ENCODE results near the gene LAMC1. TPM values are rescaled to one million over a fixed set of nuclear protein-coding genes. Genes with fewer than 3 reads are reported as not detected.
A peak's percentile ranks its signal among the peaks of the same experiment; 100 is the strongest.

The LAMC1 gene
- under 1 TPM; 0.42 to 0.66 TPM for total RNA-seq

DNA sequence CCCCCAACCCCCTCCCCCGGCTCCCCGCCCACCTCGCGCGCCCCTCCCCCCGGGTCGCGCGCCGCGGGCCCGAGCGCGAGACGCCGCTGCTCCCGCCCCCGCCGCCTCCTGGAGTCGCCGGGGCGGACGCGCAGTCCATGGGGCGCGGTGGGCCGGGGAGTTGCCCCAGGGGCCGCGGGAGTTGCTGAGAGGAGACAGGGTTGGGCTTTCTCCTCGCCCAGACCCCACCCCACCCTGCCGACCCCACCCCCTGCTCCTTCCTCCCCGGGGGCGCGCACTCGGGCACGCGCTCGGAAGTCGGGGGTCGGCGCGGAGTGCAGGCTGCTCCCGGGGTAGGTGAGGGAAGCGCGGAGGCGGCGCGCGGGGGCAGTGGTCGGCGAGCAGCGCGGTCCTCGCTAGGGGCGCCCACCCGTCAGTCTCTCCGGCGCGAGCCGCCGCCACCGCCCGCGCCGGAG lies at the start of gene LAMC1:
Gene LAMC1, plus strand, starts transcription at position 275 of the 455 bp plus-strand sequence. CDS start 297 bp downstream, outside the sequence.
- H3K9me3 Mint-ChIP-seq, result no peaks in the 10 kb centered on the region
- no peaks in the 10 kb centered on the region for H3K36me3 Mint-ChIP-seq
- H3K4me3 Mint-ChIP-seq, result peak within 1 kb of the TSS; percentile 71
- peaks cover 16% of the 10 kb centered on the region for H3K4me1 Mint-ChIP-seq
- H3K27ac Mint-ChIP-seq, result peak within 1 kb of the TSS; percentile 38
- peak; percentile 38 for DNase-seq
- peaks cover 83% of the 10 kb centered on the region for H3K27me3 Mint-ChIP-seq

DNA sequence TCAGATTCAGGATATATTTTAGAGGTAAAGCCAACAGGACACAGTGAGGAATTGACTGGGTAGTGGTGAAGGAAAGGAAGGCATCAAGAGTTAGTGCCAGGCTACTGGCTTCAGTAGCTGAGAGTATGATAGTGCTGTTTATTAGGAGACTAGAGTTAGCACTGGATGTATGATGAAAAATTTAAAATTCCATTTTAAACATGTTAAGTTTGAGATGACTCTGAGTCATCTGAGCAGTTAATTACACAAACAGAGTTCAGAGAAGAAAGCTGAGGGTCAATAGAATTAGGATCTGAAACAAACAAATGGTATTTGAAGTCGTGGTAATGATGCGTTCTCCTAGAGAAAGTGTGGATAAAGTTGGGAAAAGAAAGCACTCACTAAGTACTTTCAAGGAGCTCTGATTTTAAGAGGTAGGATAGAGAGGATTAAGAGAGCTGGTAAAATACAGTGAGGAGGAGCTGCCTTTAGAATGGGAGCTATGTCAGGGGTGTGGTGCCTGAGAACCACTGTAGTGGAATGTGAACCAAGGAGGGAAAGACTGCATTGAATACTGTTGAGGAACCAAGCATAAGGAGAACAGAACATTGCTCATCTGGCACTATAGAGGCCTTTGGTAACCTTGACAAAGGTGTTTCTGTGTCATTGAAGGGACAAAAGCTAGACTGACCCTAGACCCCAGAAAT lies 48.6 kb upstream of the LAMC1 start:
- peaks cover 5% of the 10 kb centered on the region for H3K27me3 Mint-ChIP-seq
- DNase-seq, result no peak
- H3K27ac Mint-ChIP-seq, result no peak overlapping the region
- H3K36me3 Mint-ChIP-seq, result no peaks in the 10 kb centered on the region
- H3K4me1 Mint-ChIP-seq, result no peaks in the 10 kb centered on the region
- H3K4me3 Mint-ChIP-seq, result no peak overlapping the region
- H3K9me3 Mint-ChIP-seq, result no peaks in the 10 kb centered on the region

DNA sequence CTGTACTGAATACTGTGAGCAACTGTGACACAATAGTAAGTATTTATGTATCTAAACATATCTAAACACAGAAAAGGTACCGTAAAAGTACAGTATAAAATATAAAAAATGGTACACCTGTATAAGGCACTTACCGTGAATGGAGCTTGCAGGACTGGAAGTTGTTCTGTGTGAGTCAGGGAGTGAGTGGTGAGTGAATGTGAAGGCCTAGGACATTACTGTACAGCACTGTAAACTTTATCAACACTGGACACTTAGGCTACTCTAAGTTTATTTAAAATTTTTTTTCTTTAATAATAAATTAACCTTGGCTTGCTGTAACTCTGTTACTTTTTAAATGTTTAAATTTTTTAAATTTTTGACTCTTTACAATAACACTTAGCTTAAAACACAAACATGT lies 45.7 kb upstream of the LAMC1 start:
- no peaks in the 10 kb centered on the region for H3K4me1 Mint-ChIP-seq
- H3K9me3 Mint-ChIP-seq, result peaks cover 4% of the 10 kb centered on the region
- no peaks in the 10 kb centered on the region for H3K36me3 Mint-ChIP-seq
- no peak overlapping the region for H3K27ac Mint-ChIP-seq
- DNase-seq, result no peak
- H3K27me3 Mint-ChIP-seq, result peaks cover 5% of the 10 kb centered on the region
- H3K4me3 Mint-ChIP-seq, result no peak overlapping the region

DNA sequence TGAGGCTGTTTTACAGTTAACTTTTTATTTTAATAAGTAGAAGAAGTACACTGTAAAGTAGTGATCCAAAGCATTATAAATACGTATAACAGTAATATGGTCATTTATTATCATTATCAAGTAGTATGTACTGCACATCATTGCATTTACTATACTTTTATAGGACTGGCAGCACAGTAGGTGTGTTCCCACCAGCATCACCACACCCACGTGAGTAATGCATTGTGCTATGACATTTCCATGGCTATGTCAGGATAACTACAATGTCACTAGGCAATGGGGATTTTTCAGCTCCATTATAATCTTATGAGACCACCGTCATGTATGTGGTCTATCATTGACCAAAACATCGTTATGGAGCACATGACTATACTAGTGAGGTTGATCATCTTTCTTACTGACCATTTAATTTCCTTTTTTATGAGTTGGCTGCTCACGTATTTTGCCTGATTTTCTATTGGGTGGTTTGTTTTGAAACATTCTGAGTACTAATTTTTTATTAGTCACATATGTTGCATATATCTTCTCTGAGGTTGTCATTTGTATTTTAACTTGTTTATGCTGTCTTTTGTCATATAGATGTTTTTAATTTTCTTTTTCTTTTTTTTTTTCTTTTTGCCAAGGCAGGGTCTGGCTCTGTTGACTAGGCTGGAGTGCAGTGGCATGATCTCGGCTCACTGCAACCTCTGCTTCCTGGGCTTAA lies 44.9 kb upstream of the LAMC1 start:
- no peak overlapping the region for H3K4me3 Mint-ChIP-seq
- no peak for DNase-seq
- no peaks in the 10 kb centered on the region for H3K4me1 Mint-ChIP-seq
- no peak overlapping the region for H3K27ac Mint-ChIP-seq
- H3K9me3 Mint-ChIP-seq, result peaks cover 5% of the 10 kb centered on the region
- no peaks in the 10 kb centered on the region for H3K36me3 Mint-ChIP-seq
- H3K27me3 Mint-ChIP-seq, result peaks cover 7% of the 10 kb centered on the region

DNA sequence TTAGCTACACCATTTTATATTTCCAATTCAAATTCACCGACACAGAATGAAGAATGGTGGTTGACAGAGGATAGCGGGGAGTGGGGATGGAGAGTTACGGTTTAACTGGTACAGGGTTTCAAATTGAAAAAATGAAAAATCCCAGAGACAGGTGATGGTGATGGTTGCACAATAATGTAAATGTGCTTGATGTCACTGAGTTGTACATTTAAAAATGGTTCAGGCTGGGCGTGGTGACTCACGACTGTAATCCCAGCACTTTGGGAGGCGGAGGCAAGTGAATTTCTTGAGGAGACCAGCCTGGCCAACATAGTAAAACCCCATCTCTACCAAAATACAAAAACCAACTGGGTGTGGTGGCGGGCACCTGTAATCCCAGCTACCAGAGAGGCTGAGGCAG lies 39.1 kb upstream of the LAMC1 start:
- Mint-ChIP-seq H3K27me3 (peaks cover 36% of the 10 kb centered on the region), H3K9me3 (peaks cover 5% of the 10 kb centered on the region), H3K27ac (no peak overlapping the region), H3K4me1 (peaks cover 4% of the 10 kb centered on the region), H3K36me3 (no peaks in the 10 kb centered on the region), H3K4me3 (no peak overlapping the region)
- DNase-seq, result no peak

DNA sequence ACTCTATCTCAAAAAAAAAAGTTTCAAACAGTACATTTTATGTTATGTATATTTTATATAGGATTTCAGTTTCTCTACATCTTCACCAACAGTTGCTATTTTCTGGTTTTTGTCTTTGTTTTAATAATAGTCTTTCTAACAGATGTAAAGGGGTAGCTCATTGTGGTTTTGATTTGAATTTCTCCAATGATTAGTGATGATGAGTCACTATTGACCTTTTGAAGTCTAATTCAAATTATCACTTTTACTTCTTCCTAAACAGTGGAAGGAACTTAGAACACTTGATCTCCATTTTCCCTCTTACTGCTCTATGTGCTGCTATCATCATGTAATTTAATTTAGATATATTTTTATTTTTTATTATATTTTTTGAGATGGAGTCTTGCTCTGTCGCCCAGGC lies 38.6 kb upstream of the LAMC1 start:
- peaks cover 5% of the 10 kb centered on the region for H3K9me3 Mint-ChIP-seq
- no peak overlapping the region for H3K4me3 Mint-ChIP-seq
- no peak overlapping the region for H3K27ac Mint-ChIP-seq
- peaks cover 36% of the 10 kb centered on the region for H3K27me3 Mint-ChIP-seq
- no peaks in the 10 kb centered on the region for H3K36me3 Mint-ChIP-seq
- DNase-seq, result no peak
- peaks cover 4% of the 10 kb centered on the region for H3K4me1 Mint-ChIP-seq

DNA sequence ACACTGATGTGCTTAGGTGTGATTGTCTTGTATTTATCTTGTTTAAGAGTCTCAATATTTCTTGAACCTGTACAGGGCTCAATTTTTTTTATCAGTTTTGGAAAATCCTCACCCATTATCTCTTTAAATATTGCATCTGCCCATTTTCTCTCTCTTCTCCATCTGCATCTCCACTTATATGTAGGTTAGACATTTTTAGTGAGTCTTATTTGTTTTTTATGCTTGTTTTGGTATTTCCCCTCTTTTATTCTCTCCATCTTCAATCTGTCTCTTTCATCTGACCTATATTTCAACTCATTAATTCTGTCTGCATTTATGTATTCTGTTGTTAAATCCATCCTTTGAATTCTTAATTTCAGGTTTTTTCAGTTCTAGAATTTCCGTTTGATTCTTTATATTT lies 37.3 kb upstream of the LAMC1 start:
- DNase-seq, result no peak
- H3K36me3 Mint-ChIP-seq, result no peaks in the 10 kb centered on the region
- H3K9me3 Mint-ChIP-seq, result peaks cover 5% of the 10 kb centered on the region
- no peak overlapping the region for H3K27ac Mint-ChIP-seq
- H3K4me1 Mint-ChIP-seq, result peaks cover 4% of the 10 kb centered on the region
- H3K4me3 Mint-ChIP-seq, result no peak overlapping the region
- H3K27me3 Mint-ChIP-seq, result peaks cover 43% of the 10 kb centered on the region

DNA sequence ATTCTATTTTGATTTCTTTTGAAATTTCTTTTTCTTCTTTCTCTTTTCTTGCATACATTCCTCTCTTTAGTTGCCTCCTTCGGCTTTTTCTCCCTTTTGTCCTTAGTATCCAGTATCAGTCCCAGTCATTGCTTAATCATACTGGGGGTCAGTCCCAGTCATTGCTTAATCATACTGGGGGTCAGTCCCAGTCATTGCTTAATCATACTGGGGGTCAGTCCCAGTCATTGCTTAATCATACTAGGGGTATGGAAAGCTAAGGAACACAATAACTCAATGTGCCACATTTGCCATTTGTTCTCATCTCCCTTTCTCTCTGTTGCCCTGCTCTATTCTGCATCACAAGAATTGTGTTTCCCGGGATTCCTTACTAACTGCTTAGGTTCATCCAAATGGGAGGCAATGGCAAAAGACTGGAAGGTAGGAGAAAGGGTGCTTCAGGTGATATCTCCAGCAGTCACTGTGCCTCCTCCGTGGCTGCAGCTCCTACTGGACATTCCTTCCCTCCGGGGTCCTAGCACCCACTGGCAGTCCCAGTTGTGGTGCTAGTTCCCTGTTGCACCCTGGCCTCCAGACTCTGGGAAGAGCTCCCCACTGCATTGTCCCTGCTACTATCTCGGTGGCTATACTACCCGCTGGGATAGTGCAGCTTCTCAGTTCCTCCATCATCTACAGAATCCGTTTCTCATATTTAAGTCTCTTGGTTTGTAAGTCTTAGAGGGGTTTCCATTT lies 32.6 kb upstream of the LAMC1 start:
- H3K4me1 Mint-ChIP-seq, result no peaks in the 10 kb centered on the region

DNA sequence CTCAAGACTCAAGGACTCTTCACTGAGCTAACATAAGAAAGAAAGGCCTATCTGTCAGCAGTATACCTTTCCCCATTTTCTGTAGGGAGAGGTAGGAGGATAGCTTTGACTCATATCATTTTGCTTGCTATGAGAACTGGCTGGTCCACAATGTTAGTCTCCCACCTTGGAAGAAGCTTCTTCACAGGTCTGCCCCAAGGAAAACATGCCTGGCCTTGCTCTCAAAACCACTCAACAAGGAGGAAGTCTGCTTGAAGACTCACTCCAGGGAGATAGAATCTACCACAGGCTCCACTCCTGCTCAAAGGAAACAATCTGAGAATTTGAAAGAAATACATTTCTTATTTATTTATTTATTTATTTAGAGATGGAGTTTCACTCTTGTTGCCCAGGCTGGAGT lies 29.5 kb upstream of the LAMC1 start:
- Mint-ChIP-seq H3K36me3 (no peaks in the 10 kb centered on the region), H3K9me3 (no peaks in the 10 kb centered on the region), H3K27me3 (peaks cover 46% of the 10 kb centered on the region), H3K4me3 (no peak overlapping the region), H3K27ac (no peak overlapping the region), H3K4me1 (no peaks in the 10 kb centered on the region)
- DNase-seq, result no peak

More for the DNA sequence above, 32.6 kb upstream of the LAMC1 start:
- no peak overlapping the region for H3K4me3 Mint-ChIP-seq
- H3K36me3 Mint-ChIP-seq, result no peaks in the 10 kb centered on the region
- no peaks in the 10 kb centered on the region for H3K9me3 Mint-ChIP-seq
- peaks cover 43% of the 10 kb centered on the region for H3K27me3 Mint-ChIP-seq
- no peak for DNase-seq
- H3K27ac Mint-ChIP-seq, result no peak overlapping the region

DNA sequence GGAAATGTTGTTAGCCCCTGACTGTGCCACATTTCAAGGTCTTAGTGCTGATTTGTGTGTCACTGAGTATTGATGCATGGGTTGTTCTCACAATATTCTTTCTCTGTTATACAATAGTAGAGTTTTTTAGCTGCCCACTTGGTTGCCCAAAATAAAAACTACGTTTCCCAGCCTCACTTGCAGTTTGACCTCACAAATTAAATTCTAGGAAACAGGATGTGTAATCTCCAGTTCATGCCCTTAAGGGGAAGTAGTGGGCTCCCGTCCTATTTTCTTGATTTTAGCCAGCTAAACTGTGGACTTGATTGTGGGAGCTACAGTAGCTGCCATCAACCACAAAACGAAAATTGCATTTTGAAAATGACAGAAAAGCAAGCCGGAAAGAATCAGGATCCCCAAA lies 27.3 kb upstream of the LAMC1 start:
- Mint-ChIP-seq H3K27me3 (peaks cover 47% of the 10 kb centered on the region), H3K9me3 (no peaks in the 10 kb centered on the region), H3K4me1 (no peaks in the 10 kb centered on the region), H3K36me3 (no peaks in the 10 kb centered on the region), H3K27ac (no peak overlapping the region), H3K4me3 (no peak overlapping the region)
- DNase-seq, result no peak

DNA sequence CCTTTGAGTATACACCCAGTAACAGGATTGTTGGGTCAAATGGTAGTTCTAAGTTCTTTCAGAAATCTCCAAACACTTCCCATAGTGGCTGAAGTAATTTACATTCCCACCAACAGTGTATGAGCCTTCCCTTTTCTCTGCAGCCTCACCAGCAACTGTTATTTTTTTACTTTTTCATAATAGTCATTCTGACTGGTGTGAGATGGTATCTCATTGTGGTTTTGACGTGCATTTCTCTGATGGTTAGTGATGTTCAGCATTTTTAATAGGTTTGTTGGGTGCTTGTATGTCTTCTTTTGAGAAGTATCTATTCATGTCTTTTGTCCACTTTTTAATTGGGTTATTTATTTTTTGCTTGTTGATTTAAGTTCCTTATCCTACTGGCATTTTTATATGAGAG lies 26.4 kb upstream of the LAMC1 start:
- Mint-ChIP-seq H3K4me1 (no peaks in the 10 kb centered on the region), H3K27me3 (peaks cover 50% of the 10 kb centered on the region)

DNA sequence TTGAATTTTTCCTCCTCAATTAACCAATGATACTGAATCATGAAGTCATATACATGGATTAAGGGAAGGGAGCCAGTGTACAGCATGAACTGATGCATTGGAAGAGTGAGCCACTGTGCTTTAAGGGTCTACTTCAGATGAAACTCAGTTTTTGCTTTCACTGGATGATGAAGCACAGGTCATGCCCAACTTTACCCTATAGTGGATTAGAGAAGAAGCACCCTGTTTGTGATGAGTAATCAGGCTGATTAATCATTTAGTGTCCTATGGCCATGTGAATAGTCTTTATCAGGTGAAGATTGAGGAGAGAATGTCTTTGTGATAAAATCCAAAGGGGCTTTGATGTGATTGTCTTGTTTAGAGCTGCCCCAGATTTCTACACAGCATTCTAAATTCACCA lies 24.7 kb upstream of the LAMC1 start:
- no peak for DNase-seq
- H3K4me1 Mint-ChIP-seq, result no peaks in the 10 kb centered on the region
- H3K4me3 Mint-ChIP-seq, result no peak overlapping the region
- H3K27ac Mint-ChIP-seq, result no peak overlapping the region
- H3K9me3 Mint-ChIP-seq, result no peaks in the 10 kb centered on the region
- H3K27me3 Mint-ChIP-seq, result peaks cover 55% of the 10 kb centered on the region
- no peaks in the 10 kb centered on the region for H3K36me3 Mint-ChIP-seq

More for the DNA sequence above, 26.4 kb upstream of the LAMC1 start:
- DNase-seq, result no peak
- H3K4me3 Mint-ChIP-seq, result no peak overlapping the region
- H3K9me3 Mint-ChIP-seq, result no peaks in the 10 kb centered on the region
- no peaks in the 10 kb centered on the region for H3K36me3 Mint-ChIP-seq
- H3K27ac Mint-ChIP-seq, result no peak overlapping the region

DNA sequence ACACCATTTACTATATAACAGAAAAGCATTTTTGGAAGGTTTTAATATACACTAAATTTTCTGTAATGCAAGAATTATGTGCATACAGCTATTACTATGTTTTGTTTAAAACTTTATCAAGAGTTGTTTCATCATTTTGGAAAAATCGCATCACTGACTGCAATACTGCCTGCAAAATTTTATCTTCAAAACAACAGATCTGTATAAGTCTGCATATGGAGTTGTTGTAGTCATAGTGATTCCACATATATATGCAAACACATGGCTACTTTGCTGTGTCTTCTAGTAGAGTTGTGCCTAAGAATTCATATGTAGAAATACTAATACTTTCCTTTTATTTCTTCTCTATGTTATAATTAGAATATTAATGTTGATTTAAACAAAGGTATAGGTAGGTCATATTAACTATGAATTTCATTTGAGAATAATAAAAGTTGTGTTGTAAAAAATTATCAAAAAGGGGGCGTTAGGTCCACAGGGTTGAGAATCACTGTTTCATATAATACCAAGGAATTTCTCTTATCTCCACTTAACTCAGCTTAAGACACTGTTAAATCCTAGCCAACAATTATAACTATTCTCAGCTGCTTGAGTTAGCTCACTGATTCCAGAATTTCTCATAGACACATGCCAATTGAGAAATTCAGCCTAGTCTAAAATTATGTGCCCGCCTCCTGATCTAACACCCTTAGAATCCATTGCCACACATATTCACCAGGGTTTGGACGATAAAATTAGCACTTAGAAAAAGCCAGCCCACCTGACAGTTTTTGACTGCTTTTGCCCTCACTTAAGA lies 22.9 kb upstream of the LAMC1 start:
- DNase-seq, result no peak
- H3K4me3 Mint-ChIP-seq, result no peak overlapping the region
- H3K27ac Mint-ChIP-seq, result no peak overlapping the region
- no peaks in the 10 kb centered on the region for H3K4me1 Mint-ChIP-seq
- peaks cover 61% of the 10 kb centered on the region for H3K27me3 Mint-ChIP-seq
- H3K9me3 Mint-ChIP-seq, result no peaks in the 10 kb centered on the region
- no peaks in the 10 kb centered on the region for H3K36me3 Mint-ChIP-seq

DNA sequence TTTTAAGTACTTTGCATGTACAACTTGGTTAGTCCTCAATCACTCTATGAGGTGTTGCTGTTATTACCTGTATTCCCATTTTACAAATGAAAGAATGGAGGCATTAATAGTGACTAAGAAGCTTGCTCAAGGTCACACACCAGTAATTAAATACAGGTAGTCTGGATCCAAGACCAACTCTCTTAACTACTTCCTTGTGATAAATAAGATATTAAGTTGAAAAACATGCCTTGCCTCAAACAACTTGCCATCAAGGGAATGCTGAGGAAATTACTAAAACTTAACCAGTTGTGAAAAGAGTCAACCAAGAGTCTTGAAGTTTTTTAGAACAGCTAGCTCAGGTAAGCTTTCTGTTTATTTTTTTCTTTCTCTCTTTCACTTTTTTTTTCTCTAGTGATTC lies 21.0 kb upstream of the LAMC1 start:
- no peak overlapping the region for H3K4me3 Mint-ChIP-seq
- H3K27ac Mint-ChIP-seq, result no peak overlapping the region
- H3K36me3 Mint-ChIP-seq, result no peaks in the 10 kb centered on the region
- peaks cover 3% of the 10 kb centered on the region for H3K9me3 Mint-ChIP-seq
- H3K4me1 Mint-ChIP-seq, result no peaks in the 10 kb centered on the region
- DNase-seq, result no peak
- H3K27me3 Mint-ChIP-seq, result peaks cover 60% of the 10 kb centered on the region

DNA sequence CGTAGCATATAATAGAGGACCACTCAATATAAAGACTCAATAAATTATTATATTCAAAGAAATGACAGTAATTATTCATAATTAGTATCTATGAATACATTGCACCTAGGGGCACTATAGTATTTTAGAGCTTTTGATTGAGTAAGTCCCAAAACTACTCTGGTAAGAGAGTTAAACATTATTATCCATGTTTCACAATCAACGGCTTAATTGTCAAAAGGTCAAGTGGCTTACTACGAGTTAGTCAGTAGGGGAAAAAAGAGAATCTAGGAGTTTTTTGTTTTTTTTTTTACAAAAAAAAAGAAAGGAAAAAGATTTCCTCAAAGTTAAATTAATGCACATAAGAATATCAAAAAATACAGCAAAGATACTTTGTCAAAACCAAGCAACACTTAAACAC lies 20.4 kb upstream of the LAMC1 start:
- Mint-ChIP-seq H3K9me3 (peaks cover 3% of the 10 kb centered on the region), H3K4me1 (no peaks in the 10 kb centered on the region), H3K36me3 (no peaks in the 10 kb centered on the region), H3K27me3 (peaks cover 59% of the 10 kb centered on the region), H3K27ac (no peak overlapping the region), H3K4me3 (no peak overlapping the region)
- DNase-seq, result no peak

Measured in activated naive CD8-positive, alpha-beta T cell treated with anti-CD3 and anti-CD28 coated beads for 36 hours (primary cell).